Cardiac muscle cell (in vitro differentiated cells and primary cell): Measurements from ENCODE around the gene MIB2. TPM values are rescaled to one million over a fixed set of nuclear protein-coding genes. Genes with fewer than 3 reads are reported as not detected.
"Not testable (repeated sequence)": the region's sequence is repeated elsewhere in the genome, so short reads cannot be mapped to it uniquely, and the experiment has no call there.

Source experiments
- DNase-seq, 2 donors: peaks; one replicate each; pipeline versions ENCODE4 v3.0.0 to v3.0.0-alpha.2; 2010 to 2017; ENCODE audit warnings: low read depth in 1 of 2, low spot score in 1 of 2
- H3K27ac ChIP-seq: fragments of 200-600 bp; sonication (generic); 2 replicates; pipeline ENCODE4 v1.5.1; 2016
- H3K27me3 ChIP-seq: fragments of 200-600 bp; sonication (generic); 2 replicates; pipeline ENCODE4 v1.6.0; 2016; ENCODE audit warnings: control low read depth
- H3K36me3 ChIP-seq: fragments of 200-600 bp; sonication (generic); 2 replicates; pipeline ENCODE4 v1.5.1; 2016; ENCODE audit warnings: control low read depth
- H3K4me1 ChIP-seq: fragments of 200-600 bp; sonication (generic); 2 replicates; pipeline ENCODE4 v1.8.1; 2017; ENCODE audit warnings: low read depth, mild to moderate bottlenecking, mixed run types
- H3K4me3 ChIP-seq: fragments of 200-600 bp; sonication (generic); 2 replicates; pipeline ENCODE4 v1.5.1; 2016; ENCODE audit warnings: mild to moderate bottlenecking
- H3K9me3 ChIP-seq: fragments of 200-600 bp; sonication (generic); 2 replicates; pipeline ENCODE4 v1.5.1; 2017; ENCODE audit warnings: low read depth, mild to moderate bottlenecking, control low read depth
- polyA plus RNA-seq: library from polyadenylated mRNA; unstranded; fragments of >200 nt; fragmentation: Nextera tagmentation; extraction: Ambion mirVana; gene quantifications from 2 replicates; pipeline ENCODE4 v1.2.1, GENCODE V29; 2016
- total RNA-seq: library from RNA; depleted of rRNA; stranded (reverse); fragments of >200 nt; gene quantifications from 2 replicates; pipeline ENCODE4 v1.2.3, GENCODE V29; 2016
- TF ChIP-seq, protein P1 (sequence below): IDR thresholded peaks from 2 replicates; pipeline ENCODE4 v1.5.1; 2012; ENCODE audit warnings: low read depth, mild to moderate bottlenecking, low read length

MIB2 gene
- total and polyA plus RNA-seq, 2 experiments from 2014 or later: 168 to 248 TPM

DNA sequence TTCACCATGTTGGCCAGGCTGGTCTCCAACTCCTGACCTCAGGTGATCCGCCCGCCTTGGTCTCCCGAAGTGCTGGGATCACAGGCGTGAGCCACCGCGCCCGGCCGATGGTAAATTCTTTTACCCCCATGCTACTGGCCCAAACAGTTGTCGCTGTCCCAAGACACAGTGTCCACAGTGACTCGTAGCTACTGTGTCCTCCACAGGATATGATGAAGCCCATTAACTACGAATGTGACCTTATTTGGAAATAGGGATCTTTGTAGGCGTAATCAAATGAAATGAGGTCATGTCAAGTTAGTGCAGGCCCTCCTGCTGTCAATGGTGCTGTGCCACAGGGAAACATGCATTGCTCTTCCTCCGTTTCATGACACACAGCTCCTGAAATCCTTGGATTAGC lies 23.8 kb upstream of the MIB2 start:
- Histone ChIP-seq H3K9me3 (no peaks in the 10 kb centered on the region), H3K27ac (no peak overlapping the region), H3K27me3 (no peaks in the 10 kb centered on the region), H3K36me3 (no peaks in the 10 kb centered on the region), H3K4me1 (no peaks in the 10 kb centered on the region), H3K4me3 (no peak overlapping the region)
- TF ChIP-seq, protein P1, sequence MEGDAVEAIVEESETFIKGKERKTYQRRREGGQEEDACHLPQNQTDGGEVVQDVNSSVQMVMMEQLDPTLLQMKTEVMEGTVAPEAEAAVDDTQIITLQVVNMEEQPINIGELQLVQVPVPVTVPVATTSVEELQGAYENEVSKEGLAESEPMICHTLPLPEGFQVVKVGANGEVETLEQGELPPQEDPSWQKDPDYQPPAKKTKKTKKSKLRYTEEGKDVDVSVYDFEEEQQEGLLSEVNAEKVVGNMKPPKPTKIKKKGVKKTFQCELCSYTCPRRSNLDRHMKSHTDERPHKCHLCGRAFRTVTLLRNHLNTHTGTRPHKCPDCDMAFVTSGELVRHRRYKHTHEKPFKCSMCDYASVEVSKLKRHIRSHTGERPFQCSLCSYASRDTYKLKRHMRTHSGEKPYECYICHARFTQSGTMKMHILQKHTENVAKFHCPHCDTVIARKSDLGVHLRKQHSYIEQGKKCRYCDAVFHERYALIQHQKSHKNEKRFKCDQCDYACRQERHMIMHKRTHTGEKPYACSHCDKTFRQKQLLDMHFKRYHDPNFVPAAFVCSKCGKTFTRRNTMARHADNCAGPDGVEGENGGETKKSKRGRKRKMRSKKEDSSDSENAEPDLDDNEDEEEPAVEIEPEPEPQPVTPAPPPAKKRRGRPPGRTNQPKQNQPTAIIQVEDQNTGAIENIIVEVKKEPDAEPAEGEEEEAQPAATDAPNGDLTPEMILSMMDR: no peak
- no peak for DNase-seq

DNA sequence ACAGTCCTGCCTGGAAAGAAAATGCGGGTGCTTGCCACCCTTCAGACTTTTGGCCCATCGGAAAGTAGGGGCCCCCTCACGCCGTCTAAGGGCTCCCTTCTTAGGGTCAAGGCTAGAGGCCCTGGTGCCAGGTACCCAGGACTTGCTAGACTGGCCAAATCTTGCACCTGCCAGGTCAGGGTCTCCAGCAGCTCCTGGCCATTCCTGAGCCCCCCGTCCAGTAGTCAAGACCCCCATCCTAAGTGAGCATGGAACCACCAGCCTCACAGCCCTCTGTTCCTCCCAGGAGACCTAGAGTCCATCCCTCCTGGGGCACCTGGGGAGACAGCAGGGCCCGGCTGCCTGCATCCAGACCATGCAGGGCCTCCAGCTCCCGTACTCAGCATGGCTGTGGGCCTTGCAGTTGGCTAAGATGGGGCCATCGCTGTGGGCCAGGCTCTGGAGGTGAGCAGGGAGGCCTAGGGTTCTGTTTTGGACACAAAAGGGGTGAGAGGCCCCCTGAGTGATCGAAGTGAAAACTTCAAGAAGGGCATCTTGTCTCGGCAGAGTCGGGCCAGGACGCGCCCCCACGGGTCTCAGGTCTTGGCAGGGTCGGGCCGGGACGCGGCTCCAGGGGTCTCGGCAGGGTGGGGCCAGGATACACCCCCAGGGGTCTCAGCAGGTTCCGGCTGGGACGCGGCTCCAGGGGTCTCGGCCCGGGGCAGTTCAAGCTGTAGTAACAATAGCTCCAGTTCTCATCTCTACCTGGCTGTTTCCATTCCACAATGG lies 21.3 kb upstream of the MIB2 start:
- TF ChIP-seq, protein P1: no peak

DNA sequence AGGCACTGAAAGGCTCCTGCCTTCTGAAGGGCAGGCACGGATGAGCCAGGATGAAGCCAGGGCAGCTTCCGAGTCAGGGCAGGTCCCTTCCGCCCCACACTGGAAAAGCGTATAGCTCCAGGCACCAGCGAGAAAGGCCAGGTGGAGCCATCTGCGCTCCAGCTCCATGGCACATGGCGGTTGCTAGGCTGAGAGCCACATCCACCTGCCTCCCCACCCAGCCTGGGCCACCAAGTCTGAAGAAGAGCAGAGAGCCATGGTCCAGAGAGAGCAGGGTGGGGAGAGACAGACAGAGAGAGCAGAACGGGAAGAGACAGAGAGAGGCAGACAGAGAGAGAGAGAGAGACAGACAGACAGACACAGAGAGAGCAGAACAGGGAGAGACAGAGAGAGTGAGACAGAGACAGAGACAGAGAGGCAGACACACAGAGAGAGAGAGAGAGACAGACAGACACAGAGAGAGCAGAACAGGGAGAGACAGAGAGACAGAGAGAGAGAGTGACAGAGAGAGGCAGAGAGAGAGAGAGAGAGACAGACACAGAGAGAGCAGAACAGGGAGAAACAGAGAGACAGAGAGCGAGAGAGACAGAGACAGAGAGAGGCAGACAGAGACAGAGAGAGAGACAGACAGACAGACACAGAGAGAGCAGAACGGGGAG lies 20.6 kb upstream of the MIB2 start:
- Histone ChIP-seq H3K4me1 (peaks cover 12% of the 10 kb centered on the region), H3K4me3 (no peak overlapping the region), H3K27ac (no peak overlapping the region), H3K9me3 (no peaks in the 10 kb centered on the region), H3K27me3 (peaks cover 12% of the 10 kb centered on the region), H3K36me3 (no peaks in the 10 kb centered on the region)
- TF ChIP-seq, protein P1: no peak
- DNase-seq: no peak

More for the DNA sequence above, 21.3 kb upstream of the MIB2 start:
- no peaks in the 10 kb centered on the region for H3K36me3 ChIP-seq
- H3K4me3 ChIP-seq: no peak overlapping the region
- peaks cover 12% of the 10 kb centered on the region for H3K4me1 ChIP-seq
- peaks cover 7% of the 10 kb centered on the region for H3K27me3 ChIP-seq
- no peak overlapping the region for H3K27ac ChIP-seq
- H3K9me3 ChIP-seq: no peaks in the 10 kb centered on the region
- DNase-seq: no peak

GRCh38 chr1:1595341-1595740 lies 20.0 kb upstream of the MIB2 start:
- Histone ChIP-seq H3K27me3 (peaks cover 15% of the 10 kb centered on the region), H3K4me1 (peaks cover 13% of the 10 kb centered on the region)
- not testable (repeated sequence) for H3K9me3 ChIP-seq, DNase-seq, H3K36me3 ChIP-seq, H3K27ac ChIP-seq, H3K4me3 ChIP-seq

DNA sequence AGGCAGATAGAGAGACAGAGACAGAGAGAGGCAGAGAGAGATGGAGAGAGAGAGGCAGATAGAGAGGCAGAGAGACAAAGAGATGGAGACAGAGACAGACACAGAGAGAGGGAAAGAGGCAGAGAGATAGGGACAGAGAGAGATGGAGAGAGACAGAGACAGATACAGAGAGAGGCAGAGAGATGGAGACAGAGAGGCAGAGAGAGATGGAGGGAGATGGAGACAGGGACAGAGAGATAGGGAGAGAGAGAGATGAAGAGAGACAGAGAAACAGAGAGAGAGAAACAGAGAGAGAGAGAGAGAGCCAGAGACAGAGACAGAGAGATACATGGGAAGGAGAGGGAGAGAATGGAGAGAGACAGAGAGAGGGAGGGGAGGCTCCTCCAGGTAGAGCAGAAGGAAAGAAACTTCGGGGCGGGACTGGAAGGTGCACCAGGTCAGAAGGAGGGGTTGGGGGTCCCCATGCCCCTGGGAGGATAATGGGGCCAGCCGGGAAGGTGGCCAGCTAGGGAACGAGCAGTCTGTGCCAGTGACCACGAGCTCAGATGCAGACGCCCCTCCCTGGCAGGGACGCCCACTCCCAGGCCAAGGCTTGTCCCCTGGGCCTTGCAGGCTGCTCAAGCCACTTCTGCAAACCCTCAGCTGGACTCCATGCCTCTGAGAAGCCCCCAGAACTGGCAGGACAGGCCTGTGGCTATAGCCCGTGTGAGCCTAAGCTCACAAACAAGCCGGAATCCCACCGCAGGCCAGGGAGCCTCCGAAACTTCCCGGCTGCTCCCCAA lies 18.6 kb upstream of the MIB2 start:
- TF ChIP-seq, protein P1: no peak
- DNase-seq: no peak
- Histone ChIP-seq H3K27ac (no peak overlapping the region), H3K4me3 (no peak overlapping the region), H3K27me3 (peaks cover 28% of the 10 kb centered on the region), H3K36me3 (no peaks in the 10 kb centered on the region), H3K9me3 (no peaks in the 10 kb centered on the region), H3K4me1 (peaks cover 14% of the 10 kb centered on the region)
